GM06990 (cell line): ENCODE results near the gene ARHGAP15.

Experiments
- DNase-seq: peaks from one replicate; pipeline ENCODE4 v3.0.0-alpha.2; 2011; ENCODE audit not compliant: insufficient read length; ENCODE audit errors: extremely low read depth
- H3K27me3 ChIP-seq: replicated peaks from 2 replicates; pipeline ENCODE4 v1.6.0; 2011; ENCODE audit warnings: low read length; ENCODE audit not compliant: control insufficient read depth, insufficient read depth
- H3K36me3 ChIP-seq: 2 replicates; pipeline ENCODE4 v1.5.1; 2011; ENCODE audit warnings: low read length; ENCODE audit not compliant: control insufficient read depth, insufficient read depth
- H3K4me3 ChIP-seq: replicated peaks from 2 replicates; pipeline ENCODE4 v1.5.1; 2011; ENCODE audit warnings: low read depth, mild to moderate bottlenecking, control low read depth, low read length
- CTCF ChIP-seq: IDR thresholded peaks from 2 replicates; pipeline ENCODE4 v1.5.1; 2011; ENCODE audit warnings: low read length, control low read depth, mild to moderate bottlenecking, inconsistent platforms; ENCODE audit not compliant: insufficient read depth, poor library complexity, severe bottlenecking

The ARHGAP15 gene

GRCh38 chr2:143384111-143384510, 254.9 kb downstream of the ARHGAP15 start:
- Histone ChIP-seq H3K4me3 (no peak overlapping the region), H3K27me3 (no peaks in the 10 kb centered on the region), H3K36me3 (no peaks in the 10 kb centered on the region)
- no peak for TF ChIP-seq CTCF
- no peak for DNase-seq

GRCh38 chr2:143390171-143390570, 261.0 kb downstream of the ARHGAP15 start:
- no peaks in the 10 kb centered on the region for H3K27me3 ChIP-seq
- no peak for DNase-seq
- no peak overlapping the region for H3K4me3 ChIP-seq
- H3K36me3 ChIP-seq: no peaks in the 10 kb centered on the region
- TF ChIP-seq CTCF: no peak

GRCh38 chr2:143392358-143392757, 263.1 kb downstream of the ARHGAP15 start:
- TF ChIP-seq CTCF: no peak
- no peaks in the 10 kb centered on the region for H3K27me3 ChIP-seq
- H3K36me3 ChIP-seq: no peaks in the 10 kb centered on the region
- no peak overlapping the region for H3K4me3 ChIP-seq
- DNase-seq: no peak

GRCh38 chr2:143394062-143394461, 264.8 kb downstream of the ARHGAP15 start:
- no peak for DNase-seq
- Histone ChIP-seq H3K36me3 (no peaks in the 10 kb centered on the region), H3K4me3 (no peak overlapping the region), H3K27me3 (no peaks in the 10 kb centered on the region)
- TF ChIP-seq CTCF: no peak

GRCh38 chr2:143397884-143398614, 268.8 kb downstream of the ARHGAP15 start:
- Histone ChIP-seq H3K27me3 (no peaks in the 10 kb centered on the region), H3K36me3 (no peaks in the 10 kb centered on the region), H3K4me3 (no peak overlapping the region)
- DNase-seq: peak; percentile 3
- no peak for TF ChIP-seq CTCF

- Histone ChIP-seq H3K27me3 (no peaks in the 10 kb centered on the region), H3K36me3 (no peaks in the 10 kb centered on the region), H3K4me3 (no peak overlapping the region)
- TF ChIP-seq CTCF: no peak
- no peak for DNase-seq
Measured at GRCh38 chr2:143398781-143399180, 269.6 kb downstream of the ARHGAP15 start.
